A375 (cell line): ENCODE data around the gene PJA1. TPM values are rescaled to one million over a fixed set of nuclear protein-coding genes. Genes with fewer than 3 reads are reported as not detected.

ENCODE experiments used
- total RNA-seq: library from RNA; depleted of rRNA; stranded (reverse); fragments of >200 nt; shearing (Covaris generic); gene quantifications from 2 replicates; pipeline ENCODE4 v1.2.3, GENCODE V29; 2014; rRNA removed

The PJA1 gene, protein sequence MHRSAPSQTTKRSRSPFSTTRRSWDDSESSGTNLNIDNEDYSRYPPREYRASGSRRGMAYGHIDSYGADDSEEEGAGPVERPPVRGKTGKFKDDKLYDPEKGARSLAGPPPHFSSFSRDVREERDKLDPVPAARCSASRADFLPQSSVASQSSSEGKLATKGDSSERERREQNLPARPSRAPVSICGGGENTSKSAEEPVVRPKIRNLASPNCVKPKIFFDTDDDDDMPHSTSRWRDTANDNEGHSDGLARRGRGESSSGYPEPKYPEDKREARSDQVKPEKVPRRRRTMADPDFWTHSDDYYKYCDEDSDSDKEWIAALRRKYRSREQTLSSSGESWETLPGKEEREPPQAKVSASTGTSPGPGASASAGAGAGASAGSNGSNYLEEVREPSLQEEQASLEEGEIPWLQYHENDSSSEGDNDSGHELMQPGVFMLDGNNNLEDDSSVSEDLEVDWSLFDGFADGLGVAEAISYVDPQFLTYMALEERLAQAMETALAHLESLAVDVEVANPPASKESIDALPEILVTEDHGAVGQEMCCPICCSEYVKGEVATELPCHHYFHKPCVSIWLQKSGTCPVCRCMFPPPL
- total RNA-seq = 14.2 and 18.6 TPM in 2 replicates

DNA sequence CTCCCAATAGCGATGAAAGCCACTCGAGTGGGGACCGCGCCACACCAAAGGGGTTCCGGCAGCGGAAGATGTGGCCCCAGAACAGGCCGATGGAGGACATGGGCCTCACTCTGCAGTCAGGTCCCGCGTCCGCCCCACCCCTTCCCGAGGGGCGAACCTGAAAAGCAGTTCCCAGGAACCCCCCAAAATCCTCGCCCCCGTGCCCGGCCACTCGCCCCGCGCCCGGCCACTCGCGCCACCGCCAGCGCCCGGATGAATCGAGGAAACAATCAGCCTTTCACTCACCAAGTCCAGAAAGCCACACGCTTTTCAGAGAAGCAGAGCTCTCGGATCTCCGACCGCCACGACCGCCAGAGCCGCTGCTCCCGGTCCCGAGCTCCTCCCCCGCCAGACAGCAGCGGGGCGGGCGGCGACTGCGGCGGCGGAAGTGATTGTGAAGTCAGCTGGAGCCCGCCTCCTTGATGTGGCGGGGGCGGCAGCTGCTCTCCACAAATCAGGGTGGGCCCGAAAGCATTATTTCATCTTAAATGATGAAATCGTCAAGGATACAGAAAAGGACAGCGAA, at the start of gene PJA1:
TSS of gene PJA1 (minus strand) at position 367 of the 565 bp plus-strand sequence. CDS start 2,380 bp downstream, outside the sequence.

